Measurements from ENCODE around the gene NOC2L.

- TF ChIP-seq, protein P1, sequence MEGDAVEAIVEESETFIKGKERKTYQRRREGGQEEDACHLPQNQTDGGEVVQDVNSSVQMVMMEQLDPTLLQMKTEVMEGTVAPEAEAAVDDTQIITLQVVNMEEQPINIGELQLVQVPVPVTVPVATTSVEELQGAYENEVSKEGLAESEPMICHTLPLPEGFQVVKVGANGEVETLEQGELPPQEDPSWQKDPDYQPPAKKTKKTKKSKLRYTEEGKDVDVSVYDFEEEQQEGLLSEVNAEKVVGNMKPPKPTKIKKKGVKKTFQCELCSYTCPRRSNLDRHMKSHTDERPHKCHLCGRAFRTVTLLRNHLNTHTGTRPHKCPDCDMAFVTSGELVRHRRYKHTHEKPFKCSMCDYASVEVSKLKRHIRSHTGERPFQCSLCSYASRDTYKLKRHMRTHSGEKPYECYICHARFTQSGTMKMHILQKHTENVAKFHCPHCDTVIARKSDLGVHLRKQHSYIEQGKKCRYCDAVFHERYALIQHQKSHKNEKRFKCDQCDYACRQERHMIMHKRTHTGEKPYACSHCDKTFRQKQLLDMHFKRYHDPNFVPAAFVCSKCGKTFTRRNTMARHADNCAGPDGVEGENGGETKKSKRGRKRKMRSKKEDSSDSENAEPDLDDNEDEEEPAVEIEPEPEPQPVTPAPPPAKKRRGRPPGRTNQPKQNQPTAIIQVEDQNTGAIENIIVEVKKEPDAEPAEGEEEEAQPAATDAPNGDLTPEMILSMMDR (IDR thresholded peaks at IDR 0.05), result no peak
- no peak for TF ChIP-seq POLR2AphosphoS5 (IDR thresholded peaks at IDR 0.05; ENCODE audit: insufficient read depth in 1 of 2, low read depth in 1 of 2)
Observed at GRCh38 chr1:912740-913301, 46.2 kb downstream of the NOC2L start.

All from vagina (tissue), 2 donors.